Measurements from ENCODE around the gene ACP1. TPM values are rescaled to one million over a fixed set of nuclear protein-coding genes. Genes with fewer than 3 reads are reported as not detected.

Gene ACP1
- total RNA-seq, 1 donor from 2014 or later: 133 TPM

DNA sequence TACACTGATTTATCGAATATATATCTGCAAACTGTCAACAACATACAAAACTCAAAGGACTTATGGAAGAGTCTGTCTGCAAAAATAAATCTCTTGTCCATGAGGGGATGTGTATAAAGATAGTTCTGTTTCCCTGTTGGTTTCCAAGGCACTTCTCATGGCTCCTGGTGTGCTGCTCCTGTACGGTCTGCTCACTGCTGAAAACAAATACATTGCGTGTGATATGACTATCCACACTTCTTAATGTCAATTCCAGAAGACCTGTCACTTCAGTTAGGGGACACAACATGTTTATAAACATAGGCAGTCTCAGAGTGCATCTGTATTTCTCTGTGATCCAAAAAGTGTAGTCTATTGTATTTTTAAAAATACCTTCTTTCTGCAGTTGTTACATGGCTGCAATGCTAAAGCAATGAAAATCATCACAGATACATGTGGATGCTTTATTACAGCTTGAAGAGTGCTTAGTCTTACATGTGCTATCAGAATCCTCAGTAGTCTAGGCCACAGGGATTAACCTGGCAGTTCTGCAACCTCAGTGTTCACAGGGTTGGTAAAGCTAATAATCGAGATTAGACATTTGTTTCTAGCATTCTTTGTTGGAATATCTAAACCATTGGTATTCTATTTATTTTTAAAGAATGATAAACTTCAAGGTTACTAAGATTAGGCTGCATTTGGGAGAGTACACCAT, 15.4 kb downstream of the ACP1 start:
- Mint-ChIP-seq H3K9me3 (no peaks in the 10 kb centered on the region), H3K27ac (ENCODE audit: unreplicated experiment) (no peak overlapping the region)
- no peak for DNase-seq (ENCODE audit: low read depth, low spot score)

DNA sequence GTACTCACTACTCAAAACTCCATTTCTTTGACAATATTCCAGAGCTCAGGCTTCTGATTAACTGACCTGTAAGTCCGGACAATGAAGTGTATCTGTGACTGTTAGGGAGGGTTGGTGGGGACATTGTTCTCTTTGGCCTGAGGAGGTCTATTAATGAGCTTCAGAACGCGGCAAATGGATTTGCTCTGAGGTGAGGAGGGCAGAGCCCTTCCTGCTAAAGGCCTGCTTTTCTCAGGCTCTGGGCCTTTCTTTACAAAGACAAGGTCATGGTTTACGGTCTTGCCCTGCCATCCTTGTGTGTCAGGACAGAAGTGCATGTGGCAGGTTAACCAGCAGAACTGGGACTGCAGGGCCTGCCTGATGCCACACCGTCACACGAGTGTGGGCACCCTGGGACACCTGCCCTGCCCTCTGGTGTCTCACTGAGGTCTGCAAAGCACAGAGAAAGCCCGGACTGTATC, 15.9 kb downstream of the ACP1 start:
- Mint-ChIP-seq H3K4me3 (no peak overlapping the region), H3K27me3 (ENCODE audit: low read depth) (peaks cover 15% of the 10 kb centered on the region), H3K27ac (ENCODE audit: unreplicated experiment) (no peak overlapping the region), H3K36me3 (ENCODE audit: low read depth) (peaks cover 19% of the 10 kb centered on the region), H3K9me3 (no peaks in the 10 kb centered on the region), H3K4me1 (peaks cover 4% of the 10 kb centered on the region)
- DNase-seq (ENCODE audit: low read depth, low spot score): no peak
- TF ChIP-seq, protein P1, sequence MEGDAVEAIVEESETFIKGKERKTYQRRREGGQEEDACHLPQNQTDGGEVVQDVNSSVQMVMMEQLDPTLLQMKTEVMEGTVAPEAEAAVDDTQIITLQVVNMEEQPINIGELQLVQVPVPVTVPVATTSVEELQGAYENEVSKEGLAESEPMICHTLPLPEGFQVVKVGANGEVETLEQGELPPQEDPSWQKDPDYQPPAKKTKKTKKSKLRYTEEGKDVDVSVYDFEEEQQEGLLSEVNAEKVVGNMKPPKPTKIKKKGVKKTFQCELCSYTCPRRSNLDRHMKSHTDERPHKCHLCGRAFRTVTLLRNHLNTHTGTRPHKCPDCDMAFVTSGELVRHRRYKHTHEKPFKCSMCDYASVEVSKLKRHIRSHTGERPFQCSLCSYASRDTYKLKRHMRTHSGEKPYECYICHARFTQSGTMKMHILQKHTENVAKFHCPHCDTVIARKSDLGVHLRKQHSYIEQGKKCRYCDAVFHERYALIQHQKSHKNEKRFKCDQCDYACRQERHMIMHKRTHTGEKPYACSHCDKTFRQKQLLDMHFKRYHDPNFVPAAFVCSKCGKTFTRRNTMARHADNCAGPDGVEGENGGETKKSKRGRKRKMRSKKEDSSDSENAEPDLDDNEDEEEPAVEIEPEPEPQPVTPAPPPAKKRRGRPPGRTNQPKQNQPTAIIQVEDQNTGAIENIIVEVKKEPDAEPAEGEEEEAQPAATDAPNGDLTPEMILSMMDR (conservative IDR thresholded peaks at IDR 0.05): no peak

More for the DNA sequence above, 15.4 kb downstream of the ACP1 start:
- H3K27me3 Mint-ChIP-seq (ENCODE audit: low read depth): peaks cover 9% of the 10 kb centered on the region
- peaks cover 19% of the 10 kb centered on the region for H3K36me3 Mint-ChIP-seq (ENCODE audit: low read depth)
- TF ChIP-seq, protein P1 (conservative IDR thresholded peaks at IDR 0.05): no peak
- no peak overlapping the region for H3K4me3 Mint-ChIP-seq
- peaks cover 4% of the 10 kb centered on the region for H3K4me1 Mint-ChIP-seq

DNA sequence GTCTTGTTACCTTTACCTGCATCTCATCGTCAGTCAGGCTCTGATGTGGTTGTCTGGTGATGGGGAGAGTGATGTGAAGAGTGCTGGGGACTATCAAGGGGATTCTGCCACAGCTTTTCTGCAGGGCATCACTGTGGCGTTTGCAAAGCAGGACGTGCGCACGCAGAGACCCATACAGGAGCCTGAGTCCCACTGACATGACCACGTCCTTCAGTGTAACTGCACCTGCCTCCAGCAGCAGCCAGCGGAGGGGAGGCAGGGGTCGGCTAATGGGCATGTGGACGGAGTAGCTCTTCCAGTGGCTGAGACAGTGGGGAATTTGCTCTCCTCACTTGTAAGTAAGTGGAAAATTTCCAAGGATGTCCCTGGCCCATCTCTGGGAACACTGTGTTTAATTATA, 16.6 kb downstream of the ACP1 start:
- H3K9me3 Mint-ChIP-seq: no peaks in the 10 kb centered on the region
- H3K4me3 Mint-ChIP-seq: no peak overlapping the region
- no peak overlapping the region for H3K27ac Mint-ChIP-seq (ENCODE audit: unreplicated experiment)
- TF ChIP-seq, protein P1 (conservative IDR thresholded peaks at IDR 0.05): no peak
- H3K27me3 Mint-ChIP-seq (ENCODE audit: low read depth): peaks cover 22% of the 10 kb centered on the region
- H3K4me1 Mint-ChIP-seq: peaks cover 4% of the 10 kb centered on the region
- no peak for DNase-seq (ENCODE audit: low read depth, low spot score)
- H3K36me3 Mint-ChIP-seq (ENCODE audit: low read depth): peaks cover 17% of the 10 kb centered on the region

DNA sequence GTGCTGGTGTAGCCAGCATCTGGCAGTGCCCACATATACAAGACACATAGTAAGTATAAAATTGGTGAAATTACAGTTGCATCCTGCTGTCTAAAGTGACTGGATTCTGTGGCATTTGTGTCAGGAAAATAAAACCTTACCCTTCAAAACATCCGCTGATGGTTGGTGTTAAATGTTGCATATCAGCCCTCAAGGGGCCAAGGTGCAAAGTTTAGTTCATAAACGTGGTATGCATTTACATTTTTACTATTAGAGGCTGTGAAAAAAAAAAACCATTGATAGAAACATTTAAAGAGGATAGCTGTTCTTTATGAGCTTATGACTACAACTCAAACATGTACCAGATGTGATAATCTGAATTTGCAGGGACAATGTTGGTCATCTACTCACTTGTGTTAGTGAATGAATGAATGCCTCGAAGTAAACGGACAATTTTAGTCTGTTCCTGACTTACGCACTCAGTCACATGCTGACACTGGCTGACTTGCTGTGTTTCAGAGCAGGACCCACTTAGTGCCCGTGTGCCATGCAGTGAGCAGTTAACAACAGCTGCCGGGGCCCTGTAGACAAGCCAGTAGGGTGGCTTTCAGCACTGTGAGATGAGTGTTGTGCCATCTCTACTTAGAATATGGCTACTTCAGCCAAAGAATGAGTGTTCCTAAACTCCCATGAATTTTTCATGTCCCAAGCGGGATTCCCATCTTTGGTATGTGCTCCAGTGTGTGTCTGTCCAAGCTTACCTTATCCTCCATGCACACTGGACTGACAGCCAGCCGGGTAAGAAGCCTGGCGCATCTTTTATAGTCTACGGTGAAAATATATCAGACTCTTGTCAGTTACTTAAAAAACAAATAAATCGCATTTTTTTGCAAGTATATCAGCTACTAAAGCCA, 17.9 kb downstream of the ACP1 start:
- no peak overlapping the region for H3K27ac Mint-ChIP-seq (ENCODE audit: unreplicated experiment)
- peaks cover 9% of the 10 kb centered on the region for H3K4me1 Mint-ChIP-seq
- TF ChIP-seq, protein P1 (conservative IDR thresholded peaks at IDR 0.05): no peak

DNA sequence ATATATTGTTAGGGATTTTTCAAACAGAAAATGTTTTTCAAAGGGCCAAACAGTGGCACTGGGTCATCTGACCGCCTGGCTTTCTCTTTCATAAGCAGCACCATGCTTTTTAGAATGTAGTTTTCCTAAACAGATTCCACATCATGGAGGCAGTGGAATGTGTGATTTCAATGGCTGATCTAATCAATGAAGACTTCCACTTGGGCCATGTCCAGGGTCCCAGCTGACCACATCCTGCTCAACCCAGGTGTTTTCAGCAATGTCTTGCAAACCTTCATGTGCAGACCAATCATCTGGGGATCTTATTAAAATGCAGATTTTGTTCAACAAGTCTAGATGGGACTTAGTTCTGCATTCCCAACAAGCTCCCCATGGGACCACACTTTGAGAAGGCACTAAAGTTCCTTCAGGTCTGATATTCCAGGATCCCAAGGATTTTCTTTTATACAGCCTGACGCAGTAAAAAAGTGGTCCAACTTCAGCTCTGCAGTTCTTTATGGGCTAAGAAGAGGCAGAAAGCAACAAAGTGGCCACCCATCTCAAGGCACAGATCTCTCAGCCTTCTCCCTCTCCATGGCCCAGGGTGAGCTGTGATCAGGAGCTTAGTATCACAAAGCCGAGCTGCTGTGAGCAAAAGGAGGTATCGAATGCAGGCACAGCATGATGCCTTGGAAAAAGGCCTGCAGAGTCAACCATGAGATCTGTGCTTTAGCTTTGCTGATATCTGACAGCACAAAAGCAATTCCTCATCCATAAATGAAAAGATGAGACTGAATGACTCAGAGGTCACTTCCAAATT, 19.4 kb downstream of the ACP1 start:
- DNase-seq (ENCODE audit: low read depth, low spot score): no peak
- Mint-ChIP-seq H3K36me3 (ENCODE audit: low read depth) (peaks cover 4% of the 10 kb centered on the region), H3K4me3 (peak overlapping the region; percentile 1), H3K27ac (ENCODE audit: unreplicated experiment) (no peak overlapping the region), H3K4me1 (peaks cover 9% of the 10 kb centered on the region), H3K27me3 (ENCODE audit: low read depth) (peaks cover 35% of the 10 kb centered on the region), H3K9me3 (no peaks in the 10 kb centered on the region)
- TF ChIP-seq, protein P1 (conservative IDR thresholded peaks at IDR 0.05): no peak

More for the DNA sequence above, 17.9 kb downstream of the ACP1 start:
- H3K27me3 Mint-ChIP-seq (ENCODE audit: low read depth): peaks cover 32% of the 10 kb centered on the region
- H3K9me3 Mint-ChIP-seq: no peaks in the 10 kb centered on the region
- DNase-seq (ENCODE audit: low read depth, low spot score): no peak
- no peak overlapping the region for H3K4me3 Mint-ChIP-seq
- H3K36me3 Mint-ChIP-seq (ENCODE audit: low read depth): peaks cover 10% of the 10 kb centered on the region

Measured in neural crest cell (in vitro differentiated cells).